Stimulated activated CD8-positive, alpha-beta memory T cell treated with anti-CD3 and anti-CD28 coated beads, Interleukin-7, amount 100 ng/mL, for 48 hours (primary cell): ENCODE results near the gene GGNBP2.
A peak's percentile ranks its signal among the peaks of the same experiment; 100 is the strongest.

ENCODE experiments used
- DNase-seq, 2 donors: peaks; one replicate each; pipeline ENCODE4 v3.0.0-alpha.2; 2020; ENCODE audit warnings: low read depth in 1 of 2; ENCODE audit errors: extremely low read depth in 1 of 2

Gene GGNBP2

GRCh38 chr17:36550491-36551417, 6.0 kb downstream of the GGNBP2 start:
- no peak for DNase-seq

DNA sequence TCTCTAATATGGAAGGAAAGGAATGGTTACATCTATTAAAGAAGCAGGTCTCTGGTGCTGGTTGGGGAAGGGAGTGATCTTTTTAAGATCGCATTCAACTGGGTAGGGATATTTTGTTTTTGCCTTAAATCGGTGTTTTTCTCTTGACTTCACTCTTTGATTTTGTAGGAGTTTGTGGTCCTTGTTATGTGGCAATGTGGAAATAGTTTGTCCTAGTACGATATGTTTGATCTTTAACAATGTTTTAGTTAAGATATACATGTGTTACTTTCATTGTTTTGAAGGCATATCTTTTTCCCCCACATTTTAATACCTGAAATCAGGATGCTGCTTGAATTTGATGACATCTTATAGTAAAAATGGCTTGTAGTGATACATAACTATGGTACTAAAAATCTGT, 8.7 kb downstream of the GGNBP2 start:
- DNase-seq = no peak

- DNase-seq = no peak
Measured at GRCh38 chr17:36566081-36566480, 21.4 kb downstream of the GGNBP2 start.

GRCh38 chr17:36575028-36575427, 30.3 kb downstream of the GGNBP2 start:
- no peak for DNase-seq

DNA sequence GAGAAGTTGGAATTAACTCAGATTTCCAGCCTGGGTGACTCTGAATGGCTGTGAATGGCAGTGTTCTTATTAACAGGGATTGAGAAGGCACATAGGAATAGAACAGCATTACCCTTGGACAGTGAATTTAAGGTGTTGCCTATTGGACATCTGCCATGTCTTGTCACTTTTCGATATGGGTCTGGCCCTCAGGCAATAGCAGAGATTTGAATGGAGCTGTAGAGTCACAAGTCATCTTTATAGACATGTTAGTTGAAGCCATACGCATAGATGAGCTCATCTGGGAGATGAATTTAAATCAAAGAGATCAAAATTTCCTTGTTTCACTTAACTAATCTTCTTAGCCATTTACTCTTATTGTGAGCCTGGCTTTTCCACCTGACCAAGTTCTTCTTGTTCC, 32.1 kb downstream of the GGNBP2 start:
- no peak for DNase-seq

DNA sequence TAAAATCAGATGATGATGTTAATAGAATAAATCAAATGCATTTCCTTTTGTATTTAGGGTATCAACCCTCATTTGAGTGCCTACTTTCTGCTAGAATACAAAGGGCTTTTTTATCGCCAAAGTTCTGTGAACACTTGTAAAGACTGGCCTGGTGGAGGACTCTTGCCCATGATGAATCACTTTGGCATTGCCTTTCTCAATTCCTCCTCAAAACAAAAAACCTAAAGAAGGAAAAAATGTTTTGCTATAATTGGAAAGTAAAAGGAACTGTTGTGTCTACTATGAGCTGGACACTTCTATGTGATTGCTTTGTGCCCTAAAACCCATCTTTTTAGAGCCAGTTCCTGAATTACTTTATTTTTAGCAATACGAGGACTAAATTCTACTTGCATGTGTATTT, 34.0 kb downstream of the GGNBP2 start:
- DNase-seq = no peak

DNA sequence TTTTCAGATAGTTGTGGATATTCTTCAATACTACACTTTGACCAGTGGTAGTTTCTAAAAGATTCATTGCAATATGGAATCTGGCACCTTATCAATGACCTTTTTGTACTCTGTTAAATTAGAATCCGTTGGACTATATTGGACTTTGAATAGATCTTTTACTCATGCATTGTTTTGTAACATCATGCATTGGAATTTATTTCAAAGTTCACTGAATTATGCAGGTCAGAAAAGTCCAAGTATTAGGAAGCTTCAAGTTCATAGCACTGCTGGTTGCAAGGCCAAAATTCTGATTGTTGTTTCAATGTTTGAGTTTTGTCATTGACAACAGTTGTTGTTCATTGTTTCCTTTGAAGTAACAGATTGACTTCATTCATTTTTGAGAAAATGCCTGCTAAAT, 39.1 kb downstream of the GGNBP2 start:
- DNase-seq = no peak

DNA sequence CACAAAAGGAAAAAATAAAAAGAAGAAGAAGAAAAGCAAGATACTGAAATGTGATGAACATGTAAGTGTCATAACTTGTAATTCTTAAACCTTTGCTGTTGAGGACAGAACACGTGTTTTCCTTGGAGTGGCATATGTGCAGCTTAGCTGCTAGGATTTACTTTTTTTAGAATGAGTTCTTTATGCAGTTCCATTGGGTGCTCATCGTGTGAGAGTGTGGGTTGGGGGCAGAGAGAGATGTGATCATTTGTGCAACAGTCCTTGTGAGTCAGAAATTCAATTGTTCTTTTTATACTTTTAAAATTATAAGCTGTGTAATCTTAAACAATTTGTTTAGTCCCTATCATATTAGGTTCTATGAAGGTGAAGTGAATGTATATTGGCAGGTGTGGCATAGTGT, 41.4 kb downstream of the GGNBP2 start:
- DNase-seq = no peak

DNA sequence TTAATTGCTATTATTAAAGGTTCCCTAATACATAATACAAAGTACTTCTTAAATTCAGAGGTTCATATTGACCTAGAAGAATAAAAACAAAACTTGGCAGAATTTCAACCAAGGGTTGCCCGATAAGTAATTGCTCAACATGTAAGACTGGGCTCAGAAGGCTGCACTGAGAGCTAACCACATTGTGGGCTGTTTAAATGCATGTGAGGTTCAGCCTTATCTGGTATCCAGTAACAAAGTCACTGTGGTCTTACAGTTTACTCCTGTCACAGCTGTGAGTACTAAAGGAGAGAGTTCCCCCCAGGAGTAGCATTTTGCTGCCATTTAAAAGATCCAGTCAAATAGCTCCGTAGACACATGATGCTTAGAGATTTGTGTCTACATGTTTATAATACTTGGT, 45.4 kb downstream of the GGNBP2 start:
- no peak for DNase-seq

GRCh38 chr17:36591434-36592315, 47.0 kb downstream of the GGNBP2 start, which contains the start of gene DHRS11:
DHRS11 (plus strand) TSS chr17:36591879; CDS start chr17:36592010, 131 bp downstream.
- peak; percentile 67 to 74 for DNase-seq

DNA sequence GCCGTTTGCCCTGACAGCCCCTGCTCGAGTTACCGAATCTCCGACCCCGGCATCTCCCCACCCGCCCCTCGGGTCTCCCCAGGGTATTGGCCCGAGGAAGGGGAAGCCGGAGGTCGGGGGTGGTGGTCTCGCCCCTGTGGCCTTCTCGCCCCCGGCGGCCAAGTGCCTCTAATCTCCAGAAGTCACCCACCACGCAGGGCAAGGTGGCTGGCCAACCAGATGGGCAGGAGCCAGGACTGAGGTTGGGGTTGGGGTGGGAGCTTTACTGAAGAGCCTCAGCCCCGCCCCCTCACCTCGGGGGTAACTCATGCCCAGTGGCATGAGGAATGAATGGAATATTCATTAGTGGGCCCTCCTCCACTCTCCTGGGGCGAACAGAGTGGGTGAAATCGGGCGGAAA, 47.6 kb downstream of the GGNBP2 start:
- DNase-seq = no peak

GRCh38 chr17:36592716-36593321, 48.1 kb downstream of the GGNBP2 start:
- no peak for DNase-seq

GRCh38 chr17:36593656-36594316, 49.1 kb downstream of the GGNBP2 start:
- no peak for DNase-seq

DNA sequence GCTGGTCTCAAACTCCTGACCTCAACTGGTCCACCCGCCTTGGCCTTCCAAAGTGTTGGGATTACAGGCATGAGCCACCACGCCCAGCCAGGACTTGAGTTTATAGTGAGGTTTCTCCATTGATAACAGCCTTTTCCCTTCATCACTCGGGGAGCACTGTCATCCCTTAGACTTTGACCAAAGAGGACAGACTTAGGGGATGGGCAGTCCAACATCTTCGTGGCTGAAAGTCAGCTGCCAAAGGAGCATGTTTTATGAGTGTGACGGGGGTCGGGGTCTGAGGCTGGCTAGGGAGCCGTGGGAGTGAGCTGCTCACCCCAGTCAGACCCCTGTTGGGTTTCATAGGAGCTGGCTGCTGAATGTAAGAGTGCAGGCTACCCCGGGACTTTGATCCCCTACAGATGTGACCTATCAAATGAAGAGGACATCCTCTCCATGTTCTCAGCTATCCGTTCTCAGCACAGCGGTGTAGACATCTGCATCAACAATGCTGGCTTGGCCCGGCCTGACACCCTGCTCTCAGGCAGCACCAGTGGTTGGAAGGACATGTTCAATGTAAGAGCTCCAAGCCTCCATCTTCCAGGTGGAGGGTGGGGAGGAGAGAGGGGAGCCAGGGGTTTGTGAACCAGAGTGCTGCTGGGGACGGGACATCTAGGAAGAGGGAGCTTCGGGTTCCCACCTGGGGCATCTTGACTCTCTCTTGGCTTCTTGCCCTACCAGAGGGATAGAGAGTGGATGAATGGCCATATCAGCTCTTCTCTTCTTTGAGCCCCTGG, 50.1 kb downstream of the GGNBP2 start:
- DNase-seq = no peak

- no peak for DNase-seq
Measured at GRCh38 chr17:36597226-36597625, 52.5 kb downstream of the GGNBP2 start.

DNA sequence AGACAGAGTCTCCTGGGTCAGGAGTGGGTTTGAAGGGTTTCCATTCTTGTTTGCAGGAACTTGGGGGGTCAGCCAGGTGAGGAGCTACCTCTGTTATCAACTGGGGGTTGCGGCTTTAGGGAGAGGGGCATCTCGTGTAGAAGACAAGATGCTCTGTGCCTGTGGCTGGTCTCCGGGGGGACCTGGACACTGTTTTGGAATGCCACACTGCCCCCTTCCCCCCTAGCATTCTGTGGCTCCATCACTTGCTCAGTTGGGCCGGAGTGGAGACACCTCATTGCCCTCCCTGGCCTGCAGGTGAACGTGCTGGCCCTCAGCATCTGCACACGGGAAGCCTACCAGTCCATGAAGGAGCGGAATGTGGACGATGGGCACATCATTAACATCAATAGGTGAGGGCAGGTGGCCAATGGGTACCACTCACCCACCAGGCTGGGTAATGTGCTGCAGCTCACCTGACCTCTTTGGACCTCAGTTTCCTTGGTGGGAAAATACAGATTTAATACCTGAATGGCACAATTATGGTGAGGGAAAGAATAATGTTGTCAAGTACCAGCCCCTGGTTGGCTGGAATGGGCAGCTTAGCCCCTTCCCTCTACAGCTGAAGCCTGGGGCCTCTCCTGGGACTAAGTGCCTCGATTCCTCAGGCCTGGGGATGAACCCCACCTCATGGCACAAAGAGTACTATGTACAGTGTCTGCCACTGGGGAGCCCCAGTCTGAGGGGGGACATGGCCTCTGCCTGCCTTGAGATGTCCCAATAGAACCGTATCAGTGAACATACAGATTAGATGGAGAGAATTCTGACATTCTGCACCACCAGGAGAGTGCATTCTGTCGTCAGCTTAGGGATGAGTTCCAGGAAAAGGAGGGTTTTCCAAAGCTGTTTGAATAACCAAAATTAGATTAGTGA, 53.4 kb downstream of the GGNBP2 start:
- no peak for DNase-seq

DNA sequence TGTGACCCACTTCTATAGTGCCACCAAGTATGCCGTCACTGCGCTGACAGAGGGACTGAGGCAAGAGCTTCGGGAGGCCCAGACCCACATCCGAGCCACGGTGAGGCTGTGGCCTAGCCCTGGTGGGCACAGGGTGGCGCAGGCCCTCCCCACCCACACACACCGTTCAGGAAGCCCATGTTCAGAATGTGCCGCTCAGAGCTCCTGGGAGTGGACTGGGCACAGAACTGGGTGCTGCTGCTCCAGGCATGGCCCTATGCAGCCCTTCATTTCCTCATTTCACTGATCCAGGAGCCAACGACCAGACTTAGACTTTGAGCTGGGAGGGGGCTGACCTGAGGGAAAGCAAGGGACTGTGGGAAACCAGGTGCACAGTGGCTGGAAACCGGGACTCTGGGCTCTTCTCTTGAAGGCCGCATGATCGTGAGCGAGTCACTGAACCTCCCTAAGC, 54.3 kb downstream of the GGNBP2 start:
- DNase-seq = no peak

- no peak for DNase-seq
Measured at GRCh38 chr17:36599546-36600250, 55.0 kb downstream of the GGNBP2 start.
